Adipocyte (in vitro differentiated cells): ENCODE data around the gene HDGFL3.

Source experiments
- DNase-seq: peaks from one replicate; pipeline ENCODE4 v3.0.0-alpha.2; 2015; ENCODE audit warnings: low read depth
- H3K27me3 ChIP-seq: replicated peaks from 2 replicates; pipeline ENCODE4 v1.7.0; 2013; ENCODE audit warnings: mild to moderate bottlenecking, low read length, moderate library complexity; ENCODE audit not compliant: control insufficient read depth, insufficient read depth
- H3K36me3 ChIP-seq: 2 replicates; pipeline ENCODE4 v1.7.0; 2013; ENCODE audit warnings: low read length, mild to moderate bottlenecking, moderate library complexity; ENCODE audit not compliant: control insufficient read depth, insufficient read depth, severe bottlenecking
- H3K4me1 ChIP-seq: 2 replicates; pipeline ENCODE4 v1.7.0; 2013; ENCODE audit warnings: mild to moderate bottlenecking, low read length, moderate library complexity; ENCODE audit not compliant: control insufficient read depth, insufficient read depth
- H3K4me3 ChIP-seq: 2 replicates; pipeline ENCODE4 v1.7.0; 2013; ENCODE audit warnings: mild to moderate bottlenecking, low read length, moderate library complexity
- H3K9ac ChIP-seq: 2 replicates; pipeline ENCODE4 v1.7.0; 2013; ENCODE audit warnings: mild to moderate bottlenecking, low read length, moderate library complexity
- H3K9me3 ChIP-seq: 2 replicates; pipeline ENCODE4 v1.7.0; 2013; ENCODE audit warnings: mild to moderate bottlenecking, low read length, moderate library complexity; ENCODE audit not compliant: control insufficient read depth

Gene HDGFL3

GRCh38 chr15:83127547-83128150 lies 80.0 kb downstream of the HDGFL3 start:
- H3K4me3 ChIP-seq, result no peak overlapping the region
- no peaks in the 10 kb centered on the region for H3K9me3 ChIP-seq
- peak; percentile 9 for DNase-seq

GRCh38 chr15:83123529-83123928 lies 84.1 kb downstream of the HDGFL3 start:
- Histone ChIP-seq H3K27me3 (no peaks in the 10 kb centered on the region), H3K9ac (no peak overlapping the region), H3K4me1 (no peaks in the 10 kb centered on the region), H3K36me3 (no peaks in the 10 kb centered on the region), H3K4me3 (no peak overlapping the region), H3K9me3 (no peaks in the 10 kb centered on the region)
- no peak for DNase-seq

More at GRCh38 chr15:83127547-83128150, 80.0 kb downstream of the HDGFL3 start:
- Histone ChIP-seq H3K9ac (no peak overlapping the region), H3K4me1 (no peaks in the 10 kb centered on the region), H3K36me3 (peaks cover 8% of the 10 kb centered on the region), H3K27me3 (no peaks in the 10 kb centered on the region)

DNA sequence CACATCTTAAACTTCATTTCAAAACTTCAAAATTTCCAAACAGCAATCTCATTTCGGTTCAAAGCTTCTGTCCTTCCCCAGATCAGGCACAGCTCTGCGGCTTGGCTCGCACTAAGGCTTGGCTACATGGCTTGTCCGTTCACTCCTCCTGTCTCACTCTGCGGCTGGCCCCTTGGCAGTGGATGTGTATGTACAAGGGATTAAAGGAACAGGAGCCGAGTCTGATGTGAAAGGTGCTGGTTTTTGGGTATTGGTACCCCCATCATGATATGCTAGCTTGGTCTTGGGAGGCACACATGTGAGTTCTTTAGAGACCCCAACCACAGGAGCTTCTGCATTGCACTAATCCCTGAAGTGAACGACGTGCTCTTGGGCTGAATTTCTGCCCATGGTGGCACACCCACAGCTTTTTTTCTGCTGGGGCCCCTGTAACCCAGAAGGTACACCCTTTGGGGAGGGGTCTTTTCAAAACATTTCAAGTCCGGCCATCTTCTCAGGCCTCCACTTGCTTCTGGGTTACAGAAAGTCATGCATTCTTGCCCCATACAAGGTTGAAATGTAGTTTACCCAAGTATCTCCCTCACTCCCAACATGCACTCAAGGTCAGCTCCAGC lies 87.5 kb downstream of the HDGFL3 start:
- Histone ChIP-seq H3K36me3 (no peaks in the 10 kb centered on the region), H3K27me3 (no peaks in the 10 kb centered on the region), H3K4me1 (no peaks in the 10 kb centered on the region), H3K4me3 (no peak overlapping the region), H3K9me3 (no peaks in the 10 kb centered on the region), H3K9ac (no peak overlapping the region)
- DNase-seq, result no peak

DNA sequence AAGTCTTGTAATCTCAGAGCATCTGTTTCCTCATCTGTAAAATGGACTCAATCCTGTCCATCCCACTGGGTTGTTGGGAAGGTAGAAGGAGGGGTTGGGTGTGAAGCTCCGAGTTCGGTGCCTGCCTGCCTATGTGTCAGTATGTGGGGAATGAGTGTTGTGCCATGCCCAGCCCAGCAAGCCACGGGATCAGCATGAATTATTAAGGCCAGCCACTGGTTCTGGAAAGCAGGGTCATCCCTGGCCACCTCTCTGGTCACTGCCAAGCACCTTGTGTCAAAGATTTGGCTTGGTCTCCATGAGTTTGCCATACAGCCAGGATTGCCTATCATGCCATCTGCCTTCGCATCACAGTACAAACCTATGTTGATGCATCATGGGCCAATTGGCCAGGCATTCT lies 88.7 kb downstream of the HDGFL3 start:
- H3K4me1 ChIP-seq, result no peaks in the 10 kb centered on the region
- H3K4me3 ChIP-seq, result no peak overlapping the region
- H3K27me3 ChIP-seq, result no peaks in the 10 kb centered on the region
- no peak overlapping the region for H3K9ac ChIP-seq
- no peaks in the 10 kb centered on the region for H3K9me3 ChIP-seq
- no peak for DNase-seq
- no peaks in the 10 kb centered on the region for H3K36me3 ChIP-seq

DNA sequence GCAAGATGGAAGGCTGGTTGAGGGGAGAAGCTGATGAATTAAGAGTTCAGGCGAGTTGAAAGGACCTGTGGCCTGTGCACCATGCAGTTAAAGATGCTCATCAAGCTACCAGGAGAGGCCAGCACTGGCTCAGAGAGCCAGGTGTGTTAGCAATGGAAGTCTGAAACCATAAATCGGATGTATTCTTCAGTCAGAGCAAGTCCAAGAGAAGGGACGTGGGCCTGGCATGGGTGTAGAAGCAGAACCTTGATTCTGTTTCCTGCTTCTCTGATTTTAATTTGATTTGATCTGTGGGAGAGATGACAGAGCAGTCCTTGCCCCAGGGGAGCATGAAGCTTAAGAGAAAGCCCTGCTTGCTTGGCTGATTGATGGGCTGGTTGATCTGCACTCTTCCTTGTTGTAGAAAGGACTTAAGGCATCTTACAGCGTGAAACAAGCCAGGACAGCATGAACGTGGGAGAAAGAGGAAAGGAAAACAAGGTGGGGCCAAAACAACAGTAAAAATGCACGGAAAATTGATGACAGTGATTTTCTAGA lies 89.3 kb downstream of the HDGFL3 start:
- H3K9me3 ChIP-seq, result no peaks in the 10 kb centered on the region
- H3K4me3 ChIP-seq, result no peak overlapping the region
- H3K36me3 ChIP-seq, result no peaks in the 10 kb centered on the region
- H3K9ac ChIP-seq, result no peak overlapping the region
- H3K4me1 ChIP-seq, result no peaks in the 10 kb centered on the region
- no peak for DNase-seq
- no peaks in the 10 kb centered on the region for H3K27me3 ChIP-seq

GRCh38 chr15:83115831-83116565 lies 91.6 kb downstream of the HDGFL3 start:
- H3K36me3 ChIP-seq, result no peaks in the 10 kb centered on the region
- H3K4me1 ChIP-seq, result no peaks in the 10 kb centered on the region
- no peaks in the 10 kb centered on the region for H3K9me3 ChIP-seq
- no peak for DNase-seq
- H3K9ac ChIP-seq, result no peak overlapping the region
- no peaks in the 10 kb centered on the region for H3K27me3 ChIP-seq
- no peak overlapping the region for H3K4me3 ChIP-seq

DNA sequence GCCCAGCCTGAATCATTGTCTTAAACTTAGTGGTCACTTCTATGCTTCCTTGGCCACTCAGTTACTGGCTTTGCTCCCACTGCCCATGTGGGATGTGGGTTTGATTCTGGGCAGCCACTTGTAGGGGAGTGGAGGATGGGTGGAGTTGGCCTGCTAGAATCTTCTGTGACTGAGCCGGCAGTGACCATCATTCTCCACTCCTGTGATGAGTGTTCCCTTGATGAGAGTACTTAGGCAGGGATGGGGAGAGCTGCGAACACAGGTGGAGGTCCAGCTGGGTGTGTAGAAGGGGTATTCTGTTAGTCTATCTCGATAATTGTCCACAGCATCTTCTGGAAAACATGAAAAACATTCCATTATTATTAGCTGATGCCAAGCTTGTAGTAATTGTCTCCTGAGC lies 92.2 kb downstream of the HDGFL3 start:
- H3K27me3 ChIP-seq, result peaks cover under 1% of the 10 kb centered on the region
- no peak for DNase-seq

GRCh38 chr15:83114856-83115255 lies 92.8 kb downstream of the HDGFL3 start:
- no peaks in the 10 kb centered on the region for H3K4me1 ChIP-seq
- no peak overlapping the region for H3K4me3 ChIP-seq
- H3K36me3 ChIP-seq, result no peaks in the 10 kb centered on the region
- no peak overlapping the region for H3K9ac ChIP-seq
- DNase-seq, result no peak
- no peaks in the 10 kb centered on the region for H3K9me3 ChIP-seq
- peaks cover 6% of the 10 kb centered on the region for H3K27me3 ChIP-seq

More for the DNA sequence above, 92.2 kb downstream of the HDGFL3 start:
- Histone ChIP-seq H3K4me1 (no peaks in the 10 kb centered on the region), H3K4me3 (no peak overlapping the region), H3K9ac (no peak overlapping the region), H3K9me3 (no peaks in the 10 kb centered on the region), H3K36me3 (no peaks in the 10 kb centered on the region)

DNA sequence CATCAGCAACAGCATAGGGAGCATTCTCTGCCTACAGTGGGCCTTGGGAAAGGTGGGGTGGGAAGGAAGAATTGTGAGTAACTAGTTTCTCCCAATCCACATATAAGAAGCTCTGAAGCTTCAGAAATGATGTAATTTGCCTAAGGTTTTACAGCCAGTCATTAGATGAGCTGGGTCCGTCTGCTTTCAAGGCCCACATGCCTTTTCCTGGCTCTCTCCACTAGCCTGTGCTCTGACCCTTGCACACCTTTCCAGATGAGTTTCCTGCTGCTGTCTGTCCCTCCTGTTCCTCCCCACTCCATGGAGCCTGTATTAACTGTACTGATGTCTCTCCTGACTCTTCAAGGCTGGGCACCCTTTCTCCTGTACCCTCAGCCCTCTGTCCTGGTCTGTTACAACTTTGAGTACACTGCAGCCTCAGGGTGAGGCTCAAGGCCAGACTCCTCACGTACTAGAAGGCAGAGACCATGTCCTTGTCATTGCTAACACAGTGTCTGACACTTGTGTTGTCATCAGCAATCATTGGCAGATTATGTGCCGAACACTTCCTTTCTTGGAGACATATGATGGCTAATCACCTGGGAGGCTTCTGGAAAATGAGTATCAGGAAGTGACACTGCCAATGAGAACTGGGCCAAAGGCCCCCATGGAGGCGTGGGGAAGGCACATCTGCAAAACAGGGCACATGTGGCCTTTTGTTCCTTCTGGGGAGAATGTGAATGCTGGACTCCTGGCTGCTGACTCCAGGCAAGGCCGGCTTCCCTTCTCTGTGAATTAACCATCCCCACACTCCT lies 93.5 kb downstream of the HDGFL3 start:
- no peaks in the 10 kb centered on the region for H3K36me3 ChIP-seq
- DNase-seq, result no peak
- H3K9ac ChIP-seq, result no peak overlapping the region
- no peaks in the 10 kb centered on the region for H3K4me1 ChIP-seq
- no peaks in the 10 kb centered on the region for H3K9me3 ChIP-seq
- peaks cover 13% of the 10 kb centered on the region for H3K27me3 ChIP-seq
- H3K4me3 ChIP-seq, result no peak overlapping the region

- Histone ChIP-seq H3K4me1 (no peaks in the 10 kb centered on the region), H3K9ac (no peak overlapping the region), H3K36me3 (no peaks in the 10 kb centered on the region), H3K27me3 (peaks cover 24% of the 10 kb centered on the region), H3K9me3 (no peaks in the 10 kb centered on the region), H3K4me3 (no peak overlapping the region)
- no peak for DNase-seq
These were observed 94.7 kb downstream of the HDGFL3 start for GRCh38 chr15:83112956-83113299.
